ENCODE results near the gene BCL7C.

Gene BCL7C

DNA sequence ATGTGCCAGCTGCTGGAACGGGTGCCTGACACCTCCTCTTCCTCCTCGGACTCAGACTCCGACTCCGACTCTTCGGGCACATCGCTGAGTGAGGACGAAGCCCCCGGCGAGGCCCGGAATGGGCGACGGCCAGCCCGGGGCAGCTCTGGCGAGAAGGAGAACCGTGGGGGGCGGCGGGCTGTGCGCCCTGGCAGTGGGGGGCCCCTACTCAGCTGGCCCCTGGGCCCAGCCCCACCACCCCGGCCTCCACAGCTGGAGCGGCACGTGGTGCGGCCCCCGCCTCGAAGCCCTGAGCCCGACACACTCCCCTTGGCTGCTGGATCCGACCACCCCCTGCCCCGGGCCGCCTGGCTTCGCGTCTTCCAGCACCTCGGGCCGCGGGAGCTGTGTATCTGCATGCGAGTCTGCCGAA lies 36.3 kb upstream of the BCL7C start:
- H3K4me1 ChIP-seq, result peaks cover 40 to 50% (median 45%) of the 10 kb centered on the region in 10 experiments
- TF ChIP-seq Cebpa-rat (IDR thresholded peaks at IDR 0.05), result no peak
- no peak overlapping the region for H3K4me3 ChIP-seq
- no peak overlapping the region for H3K4me2 ChIP-seq
- no peaks in the 10 kb centered on the region for H3K27me3 ChIP-seq
- H4K20me1 ChIP-seq, result peaks cover 0 to 78% (median 53%) of the 10 kb centered on the region in 11 experiments; a peak in 18 of 22 replicates
- peak overlapping the region in 1 of 11 experiments; percentile 33; a peak in 1 of 22 replicates for H3K27ac ChIP-seq
- H3K9me3 ChIP-seq (replicated peaks in 1 of 11), result no peaks in the 10 kb centered on the region
- H3K9ac ChIP-seq, result peak overlapping the region in 4 of 11 experiments; percentile 2 to 33 (median 16); a peak in 2 of 22 replicates
- H3K36me3 ChIP-seq, result peaks cover 71 to 97% (median 87%) of the 10 kb centered on the region in 11 experiments

- Histone ChIP-seq H3K4me3 (no peak overlapping the region), H3K9me3 (replicated peaks in 1 of 11) (no peaks in the 10 kb centered on the region), H4K20me1 (peaks cover 0 to 78% (median 53%) of the 10 kb centered on the region in 11 experiments; a peak in 18 of 22 replicates), H3K4me2 (no peak overlapping the region), H3K27ac (peak overlapping the region in 3 of 11 experiments; percentile 13 to 33 (median 17); a peak in 2 of 22 replicates), H3K36me3 (peaks cover 66 to 89% (median 80%) of the 10 kb centered on the region in 11 experiments), H3K27me3 (no peaks in the 10 kb centered on the region), H3K9ac (peak overlapping the region in 5 of 11 experiments; percentile 9 to 44 (median 26); a peak in 7 of 22 replicates), H3K4me1 (peaks cover 36 to 47% (median 42%) of the 10 kb centered on the region in 10 experiments)
- TF ChIP-seq Cebpa-rat (IDR thresholded peaks at IDR 0.05), result no peak
Observed at GRCh38 chr16:30929167-30929566, 35.3 kb upstream of the BCL7C start.

DNA sequence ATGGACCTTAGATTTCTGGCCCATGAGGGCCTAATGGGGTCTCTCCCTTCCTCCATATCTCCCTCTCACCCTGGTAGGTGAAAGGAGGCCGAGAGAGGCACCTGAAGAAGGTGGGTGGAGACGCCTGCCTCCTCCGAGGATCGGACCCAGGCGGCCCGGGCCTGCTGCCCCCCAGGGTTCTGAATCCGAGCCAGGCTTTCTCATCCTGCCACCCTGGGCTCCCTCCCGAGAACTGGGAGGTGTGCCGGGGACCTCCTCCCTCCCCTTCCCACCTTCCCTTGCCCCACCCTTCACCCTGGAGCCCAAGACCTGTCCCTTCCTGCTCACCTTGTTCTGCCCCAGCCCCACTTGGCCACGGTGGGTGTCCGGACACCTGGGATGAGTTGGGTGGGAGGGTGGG lies 34.5 kb upstream of the BCL7C start:
- Histone ChIP-seq H3K9me3 (replicated peaks in 1 of 11) (no peaks in the 10 kb centered on the region), H4K20me1 (peaks cover 0 to 78% (median 53%) of the 10 kb centered on the region in 11 experiments; a peak in 18 of 22 replicates), H3K4me2 (0 out of 22 replicates have a peak overlapping the region, but pooled peaks of 1 of the 11 experiments have one; percentile 92), H3K27ac (peak overlapping the region in 4 of 11 experiments; percentile 18 to 88 (median 65); a peak in 2 of 22 replicates), H3K36me3 (peaks cover 59 to 82% (median 73%) of the 10 kb centered on the region in 11 experiments), H3K27me3 (no peaks in the 10 kb centered on the region), H3K4me1 (peaks cover 29 to 39% (median 36%) of the 10 kb centered on the region in 10 experiments), H3K4me3 (no peak overlapping the region), H3K9ac (peak overlapping the region in 1 of 11 experiments; percentile 97; a peak in 1 of 22 replicates)
- no peak for TF ChIP-seq Cebpa-rat (IDR thresholded peaks at IDR 0.05)

DNA sequence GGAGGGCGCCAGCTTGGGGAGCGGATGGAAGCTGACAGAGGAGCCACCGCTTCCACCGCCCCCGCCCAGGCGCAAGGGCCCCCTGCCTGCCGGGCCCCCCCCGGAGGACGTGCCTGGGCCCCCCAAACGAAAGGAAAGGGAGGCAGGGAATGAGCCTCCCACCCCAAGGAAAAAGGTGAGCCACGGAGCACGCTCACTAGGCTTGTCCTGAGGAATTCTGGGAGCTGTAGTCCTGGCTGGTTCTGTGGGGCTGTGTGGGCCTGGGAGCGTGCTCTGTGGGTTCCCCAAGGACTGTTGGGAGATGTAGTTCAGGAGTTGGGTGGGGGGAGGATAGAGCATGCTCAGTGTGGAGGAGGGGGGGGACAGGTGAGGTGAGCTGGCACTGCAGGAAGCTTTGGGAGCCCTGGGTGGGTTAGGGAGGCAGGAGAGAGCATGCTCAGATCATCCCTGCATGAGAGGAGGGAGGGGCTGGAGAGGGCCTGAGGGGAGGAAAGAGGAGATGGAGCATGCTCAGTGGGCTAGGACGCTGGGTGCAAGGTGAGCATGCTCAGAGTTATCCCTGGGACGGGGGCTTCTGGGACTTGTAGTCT lies 34.0 kb upstream of the BCL7C start:
- H3K4me3 ChIP-seq, result peak overlapping the region in 3 of 10 experiments; percentile 78 to 92 (median 84); a peak in 2 of 20 replicates
- H3K9me3 ChIP-seq (replicated peaks in 1 of 11), result no peaks in the 10 kb centered on the region
- peak overlapping the region in 9 of 11 experiments; percentile 92 to 98 (median 98); a peak in 17 of 22 replicates for H3K4me2 ChIP-seq
- H3K36me3 ChIP-seq, result peaks cover 54 to 77% (median 68%) of the 10 kb centered on the region in 11 experiments
- no peak for TF ChIP-seq Cebpa-rat (IDR thresholded peaks at IDR 0.05)
- H4K20me1 ChIP-seq, result peaks cover 0 to 78% (median 52%) of the 10 kb centered on the region in 11 experiments; a peak in 18 of 22 replicates
- H3K4me1 ChIP-seq, result peaks cover 28 to 38% (median 34%) of the 10 kb centered on the region in 10 experiments
- H3K9ac ChIP-seq, result peak overlapping the region in 9 of 11 experiments; percentile 86 to 97 (median 92); a peak in 16 of 22 replicates
- peak overlapping the region in 8 of 11 experiments; percentile 85 to 96 (median 90); a peak in 16 of 22 replicates for H3K27ac ChIP-seq
- H3K27me3 ChIP-seq, result no peaks in the 10 kb centered on the region

DNA sequence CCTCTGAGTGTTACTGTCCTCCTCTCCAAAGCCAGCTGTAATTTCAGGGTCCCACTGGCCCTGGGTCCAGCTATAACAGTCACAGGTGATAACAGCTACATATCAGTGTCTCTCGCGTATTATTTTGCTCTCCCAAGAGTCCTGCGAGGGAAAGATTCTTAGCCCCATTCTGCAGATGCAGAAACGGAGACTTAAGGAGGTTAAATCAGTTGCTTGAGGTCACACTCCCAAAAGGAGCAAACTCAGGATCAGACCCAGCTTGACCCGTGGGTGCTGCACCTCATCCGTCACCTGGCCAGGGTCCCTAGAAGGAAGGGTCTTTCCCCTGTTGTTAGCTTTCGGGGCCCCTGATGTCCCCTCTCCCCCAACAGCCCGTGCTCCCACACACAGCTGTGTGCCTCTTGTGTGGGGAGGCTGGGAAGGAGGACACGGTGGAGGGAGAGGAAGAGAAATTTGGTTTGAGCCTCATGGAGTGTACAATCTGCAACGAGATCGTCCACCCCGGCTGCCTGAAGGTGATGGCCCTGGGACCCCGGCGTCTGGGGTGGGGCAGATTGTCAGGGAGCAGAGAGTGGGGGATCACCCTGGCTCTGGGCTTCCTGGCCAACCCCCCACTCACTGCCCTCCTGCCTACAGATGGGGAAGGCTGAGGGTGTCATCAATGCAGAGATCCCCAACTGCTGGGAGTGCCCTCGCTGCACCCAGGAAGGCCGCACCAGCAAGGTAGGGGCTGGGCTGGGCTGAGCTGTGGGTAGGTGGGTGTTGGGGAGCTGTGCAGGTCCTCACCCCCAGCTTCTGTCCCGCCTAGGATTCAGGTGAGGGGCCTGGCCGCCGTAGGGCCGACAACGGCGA lies 33.3 kb upstream of the BCL7C start:
- peaks cover 28 to 38% (median 34%) of the 10 kb centered on the region in 10 experiments for H3K4me1 ChIP-seq
- H3K4me2 ChIP-seq, result peak overlapping the region; percentile 92 to 98 (median 97)
- no peak for TF ChIP-seq Cebpa-rat (IDR thresholded peaks at IDR 0.05)
- no peaks in the 10 kb centered on the region for H3K9me3 ChIP-seq (replicated peaks in 1 of 11)
- peaks cover 46 to 69% (median 60%) of the 10 kb centered on the region in 11 experiments for H3K36me3 ChIP-seq
- H3K27ac ChIP-seq, result peak overlapping the region in 9 of 11 experiments; percentile 75 to 96 (median 89); a peak in 18 of 22 replicates
- H3K4me3 ChIP-seq, result peak overlapping the region in 8 of 10 experiments; percentile 78 to 92 (median 90); a peak in 16 of 20 replicates
- H3K27me3 ChIP-seq, result no peaks in the 10 kb centered on the region
- H3K9ac ChIP-seq, result peak overlapping the region; percentile 25 to 97 (median 91); a peak in 17 of 22 replicates
- H4K20me1 ChIP-seq, result peaks cover 0 to 72% (median 48%) of the 10 kb centered on the region in 11 experiments; a peak in 18 of 22 replicates

DNA sequence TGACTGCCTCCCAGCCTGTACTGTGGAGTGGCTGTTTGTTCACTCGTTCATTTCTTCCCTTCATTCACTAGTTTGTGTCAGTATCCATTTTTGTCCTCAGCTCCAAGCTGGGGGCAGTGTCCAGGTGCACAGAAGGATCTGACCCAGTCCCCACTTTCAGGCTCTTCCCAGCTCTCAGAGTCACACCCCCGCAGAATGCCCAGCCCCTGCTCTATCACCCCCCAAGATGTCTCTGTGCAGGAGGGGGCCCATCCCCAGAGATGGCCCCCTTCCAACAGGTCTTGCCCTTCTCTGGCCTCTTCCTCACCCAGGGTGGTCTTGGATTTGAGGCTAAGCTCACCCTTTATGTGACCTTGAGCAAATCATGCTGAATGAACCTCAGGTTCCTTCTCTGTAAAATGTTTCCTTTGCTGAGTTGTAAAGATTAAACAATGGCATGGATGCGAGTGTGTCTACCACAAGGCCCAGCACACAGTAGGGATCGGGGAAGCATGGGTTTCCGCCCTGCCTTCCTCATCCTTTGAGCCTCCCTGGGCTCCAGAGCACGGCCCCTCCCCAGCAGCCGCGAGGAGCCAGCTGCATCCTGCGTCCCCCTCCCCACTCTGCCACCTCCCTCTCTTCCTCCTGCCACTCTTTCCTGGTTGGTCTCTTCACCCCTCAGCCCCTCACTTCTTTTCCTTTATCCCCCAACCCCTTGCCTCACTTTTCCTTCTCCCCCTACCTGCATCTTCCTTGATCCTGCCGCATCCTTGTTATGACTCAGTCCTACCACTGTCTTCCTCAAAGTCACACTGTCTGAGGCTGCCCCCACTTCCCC lies 32.3 kb upstream of the BCL7C start:
- Histone ChIP-seq H4K20me1 (peaks cover 0 to 64% (median 43%) of the 10 kb centered on the region in 11 experiments; a peak in 18 of 22 replicates), H3K9ac (peak overlapping the region; percentile 86 to 97 (median 91); a peak in 21 of 22 replicates), H3K27ac (peak overlapping the region in 9 of 11 experiments; percentile 75 to 96 (median 89); a peak in 18 of 22 replicates), H3K36me3 (peaks cover 37 to 60% (median 51%) of the 10 kb centered on the region in 11 experiments), H3K4me1 (peaks cover 31 to 48% (median 43%) of the 10 kb centered on the region in 10 experiments), H3K9me3 (replicated peaks in 1 of 11) (no peaks in the 10 kb centered on the region), H3K4me2 (peak overlapping the region; percentile 92 to 98 (median 97)), H3K27me3 (no peaks in the 10 kb centered on the region), H3K4me3 (peak overlapping the region in 9 of 10 experiments; percentile 78 to 92 (median 90); a peak in 17 of 20 replicates)
- no peak for TF ChIP-seq Cebpa-rat (IDR thresholded peaks at IDR 0.05)

DNA sequence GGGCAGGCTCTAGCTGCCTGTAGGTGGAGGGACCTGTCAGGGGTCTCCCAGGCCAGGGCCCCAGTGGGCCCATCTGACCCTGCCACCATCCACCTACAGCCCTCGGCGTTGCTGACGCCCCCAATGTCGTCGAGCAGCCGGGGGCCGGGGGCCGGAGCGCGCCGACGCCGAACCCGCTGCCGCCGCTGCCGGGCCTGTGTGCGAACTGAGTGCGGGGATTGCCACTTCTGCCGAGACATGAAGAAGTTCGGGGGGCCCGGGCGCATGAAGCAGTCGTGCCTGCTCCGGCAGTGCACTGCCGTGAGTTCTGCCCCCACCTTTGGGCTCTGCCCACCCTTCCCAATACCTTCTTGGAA lies 31.7 kb upstream of the BCL7C start:
- Histone ChIP-seq H3K4me2 (peak overlapping the region; percentile 92 to 98 (median 97)), H3K4me3 (peak overlapping the region; percentile 74 to 92 (median 88); a peak in 19 of 20 replicates), H3K4me1 (peaks cover 37 to 54% (median 49%) of the 10 kb centered on the region in 10 experiments), H3K36me3 (peaks cover 31 to 54% (median 45%) of the 10 kb centered on the region in 11 experiments), H3K27me3 (no peaks in the 10 kb centered on the region), H3K27ac (peak overlapping the region in 9 of 11 experiments; percentile 75 to 96 (median 89); a peak in 17 of 22 replicates), H3K9me3 (replicated peaks in 1 of 11) (no peaks in the 10 kb centered on the region), H3K9ac (peak overlapping the region; percentile 86 to 97 (median 91)), H4K20me1 (peaks cover 0 to 58% (median 38%) of the 10 kb centered on the region in 11 experiments; a peak in 18 of 22 replicates)
- TF ChIP-seq Cebpa-rat (IDR thresholded peaks at IDR 0.05), result no peak
